GM12873 (cell line): ENCODE results near the gene PALLD.

Experiments used
- TF ChIP-seq, protein P1 (sequence below): IDR thresholded peaks from 2 replicates; pipeline ENCODE4 v1.5.1; 2012; ENCODE audit warnings: low read depth, mild to moderate bottlenecking, moderate library complexity, low read length, control low read depth; ENCODE audit not compliant: insufficient read depth; ENCODE audit errors: missing control alignments

Gene PALLD

GRCh38 chr4:168496834-168497233, at the start of gene PALLD:
Gene PALLD, plus strand, starts transcription at chr4:168497052.
- TF ChIP-seq, protein P1, sequence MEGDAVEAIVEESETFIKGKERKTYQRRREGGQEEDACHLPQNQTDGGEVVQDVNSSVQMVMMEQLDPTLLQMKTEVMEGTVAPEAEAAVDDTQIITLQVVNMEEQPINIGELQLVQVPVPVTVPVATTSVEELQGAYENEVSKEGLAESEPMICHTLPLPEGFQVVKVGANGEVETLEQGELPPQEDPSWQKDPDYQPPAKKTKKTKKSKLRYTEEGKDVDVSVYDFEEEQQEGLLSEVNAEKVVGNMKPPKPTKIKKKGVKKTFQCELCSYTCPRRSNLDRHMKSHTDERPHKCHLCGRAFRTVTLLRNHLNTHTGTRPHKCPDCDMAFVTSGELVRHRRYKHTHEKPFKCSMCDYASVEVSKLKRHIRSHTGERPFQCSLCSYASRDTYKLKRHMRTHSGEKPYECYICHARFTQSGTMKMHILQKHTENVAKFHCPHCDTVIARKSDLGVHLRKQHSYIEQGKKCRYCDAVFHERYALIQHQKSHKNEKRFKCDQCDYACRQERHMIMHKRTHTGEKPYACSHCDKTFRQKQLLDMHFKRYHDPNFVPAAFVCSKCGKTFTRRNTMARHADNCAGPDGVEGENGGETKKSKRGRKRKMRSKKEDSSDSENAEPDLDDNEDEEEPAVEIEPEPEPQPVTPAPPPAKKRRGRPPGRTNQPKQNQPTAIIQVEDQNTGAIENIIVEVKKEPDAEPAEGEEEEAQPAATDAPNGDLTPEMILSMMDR: no peak

DNA sequence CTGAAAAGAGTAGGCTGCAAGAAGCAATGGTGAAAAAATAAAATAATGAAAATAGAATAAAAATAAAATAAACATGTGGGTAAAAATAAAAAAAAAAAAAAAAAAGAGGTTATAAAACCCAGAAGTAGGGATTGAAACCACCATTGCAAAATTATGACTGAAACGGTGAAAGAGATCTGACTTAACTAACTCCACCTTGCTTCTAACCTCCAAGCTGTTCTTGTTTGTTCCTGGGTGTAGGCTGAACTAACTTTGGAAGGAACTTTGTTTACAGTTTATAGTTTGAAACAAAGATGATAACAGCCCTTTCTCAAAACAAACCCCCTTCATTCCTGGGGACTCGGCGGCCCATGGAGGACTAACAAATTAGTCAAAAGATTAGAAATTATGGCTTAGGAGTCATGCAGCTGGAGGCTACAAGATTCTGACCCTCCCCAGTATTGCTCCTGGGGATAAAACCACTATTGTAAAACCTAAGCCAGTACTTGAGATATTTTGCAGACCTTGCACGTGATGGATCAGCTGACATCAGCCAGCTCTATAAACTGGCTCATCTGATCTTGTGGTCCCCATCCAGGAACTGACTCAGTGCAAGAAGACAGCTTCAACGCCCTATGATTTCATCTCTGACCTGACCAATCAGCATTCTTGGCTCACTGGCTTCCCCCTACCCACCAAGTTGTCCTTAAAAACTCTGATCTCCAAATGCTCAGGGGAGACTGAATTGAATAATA, 47.0 kb upstream of the PALLD start:
- TF ChIP-seq, protein P1: no peak

DNA sequence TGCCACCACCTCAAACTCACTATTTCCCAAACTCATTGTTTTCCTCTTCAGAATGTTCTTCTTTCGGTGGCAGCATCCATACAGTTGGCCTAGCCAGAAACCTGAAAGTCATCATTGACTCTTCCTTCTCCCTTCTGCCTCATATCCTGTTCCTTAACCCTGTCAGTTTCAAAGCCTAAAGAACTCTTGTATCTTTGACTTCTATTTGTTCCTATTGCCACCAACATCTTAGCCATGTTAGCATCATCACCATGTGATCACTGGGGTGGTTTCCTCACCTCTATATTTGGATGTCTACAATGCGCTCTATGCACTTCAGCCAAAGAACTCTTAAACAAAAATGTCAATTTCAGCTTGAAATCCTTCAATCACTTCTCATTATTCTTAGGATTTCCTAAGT, 45.5 kb upstream of the PALLD start:
- TF ChIP-seq, protein P1: no peak

GRCh38 chr4:168451744-168452390, 45.0 kb upstream of the PALLD start:
- TF ChIP-seq, protein P1: no peak

- TF ChIP-seq, protein P1: no peak
Observed at GRCh38 chr4:168453146-168453545, 43.7 kb upstream of the PALLD start.

DNA sequence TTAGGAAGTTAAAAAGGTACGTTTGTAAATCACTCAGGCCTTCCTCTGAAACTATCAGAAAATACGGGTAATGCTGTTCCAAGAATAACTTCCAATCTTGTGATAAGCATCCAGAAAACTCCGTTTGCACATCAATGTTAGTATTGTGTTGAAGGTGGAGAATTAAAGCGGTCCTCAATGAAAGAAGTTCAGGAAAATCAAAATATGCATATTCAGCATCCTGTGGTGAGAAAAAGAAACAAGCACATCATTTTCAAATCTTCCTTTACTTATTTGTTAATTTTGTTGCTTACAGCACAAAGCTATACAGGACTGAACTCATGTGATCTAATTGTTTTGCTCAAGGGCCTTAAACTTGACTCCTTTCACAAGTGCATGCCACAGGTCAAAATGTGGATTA, 35.0 kb upstream of the PALLD start:
- TF ChIP-seq, protein P1: no peak

GRCh38 chr4:168472920-168473319, 23.9 kb upstream of the PALLD start:
- TF ChIP-seq, protein P1: no peak
